G401 (cell line): Measurements from ENCODE around the gene VAMP1. TPM values are rescaled to one million over a fixed set of nuclear protein-coding genes. Genes with fewer than 3 reads are reported as not detected.
"Not testable (repeated sequence)": the region's sequence is repeated elsewhere in the genome, so short reads cannot be mapped to it uniquely, and the experiment has no call there.

ENCODE experiments used
- DNase-seq: peaks from one replicate; pipeline ENCODE4 v3.0.0-alpha.2; 2015; ENCODE audit warnings: low spot score
- in situ Hi-C: cut with HindIII; loops from 2 replicates; pipeline ENCODE4 v1.10.0; 2016; ENCODE audit warnings: low sequenced_read_pairs, mixed read lengths
- total RNA-seq: library from RNA; depleted of rRNA; stranded (reverse); fragments of >200 nt; shearing (Covaris generic); gene quantifications from 2 replicates; pipeline ENCODE4 v1.2.3, GENCODE V29; 2014

VAMP1 gene
- total RNA-seq, 1 experiment from 2014 or later: 7.6 TPM

DNA sequence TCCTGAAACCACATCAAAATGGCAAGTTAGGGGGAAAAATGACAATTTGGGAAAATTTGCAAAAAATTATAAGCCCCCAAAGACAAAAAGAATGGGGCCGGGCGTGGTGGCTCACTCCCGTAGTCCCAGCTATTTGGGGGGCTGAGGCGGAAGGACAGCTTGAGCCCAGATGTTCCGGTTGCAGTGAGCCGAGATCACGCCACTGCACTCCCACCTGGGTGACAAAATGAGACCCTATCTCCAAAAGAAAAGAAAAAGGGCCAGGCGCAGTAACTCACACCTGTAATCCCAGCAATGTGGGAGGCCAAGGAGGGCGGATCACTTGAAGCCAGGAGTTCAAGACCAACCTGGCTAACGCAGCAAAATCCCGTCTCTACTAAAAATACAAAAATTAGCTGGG lies 2.0 kb upstream of the VAMP1 start:
- no peak for DNase-seq
- in situ Hi-C loops: no loop called here

DNA sequence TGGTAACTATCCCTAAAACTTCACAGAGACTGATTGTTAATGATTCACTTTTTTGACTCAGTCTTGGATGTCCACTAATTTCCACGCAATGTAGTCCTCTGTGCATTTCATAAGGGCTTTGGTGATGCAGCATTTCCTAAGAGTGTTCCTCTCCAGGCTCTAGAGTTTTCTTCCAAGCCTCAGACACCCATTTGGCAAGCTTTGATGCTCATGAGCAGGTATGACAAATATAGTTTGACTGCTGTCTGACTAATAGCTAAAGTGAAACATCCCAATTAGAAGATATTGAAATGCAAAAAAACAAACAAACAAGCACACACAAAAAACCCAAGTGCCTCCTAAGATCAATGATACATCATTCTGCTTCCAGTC lies 1.5 kb upstream of the VAMP1 start:
- in situ Hi-C loops: no loop called here
- DNase-seq: no peak

GRCh38 chr12:6469609-6470374 lies 685 bp downstream of the VAMP1 start:
- in situ Hi-C loops: no loop called here
- DNase-seq: peak; percentile 23

DNA sequence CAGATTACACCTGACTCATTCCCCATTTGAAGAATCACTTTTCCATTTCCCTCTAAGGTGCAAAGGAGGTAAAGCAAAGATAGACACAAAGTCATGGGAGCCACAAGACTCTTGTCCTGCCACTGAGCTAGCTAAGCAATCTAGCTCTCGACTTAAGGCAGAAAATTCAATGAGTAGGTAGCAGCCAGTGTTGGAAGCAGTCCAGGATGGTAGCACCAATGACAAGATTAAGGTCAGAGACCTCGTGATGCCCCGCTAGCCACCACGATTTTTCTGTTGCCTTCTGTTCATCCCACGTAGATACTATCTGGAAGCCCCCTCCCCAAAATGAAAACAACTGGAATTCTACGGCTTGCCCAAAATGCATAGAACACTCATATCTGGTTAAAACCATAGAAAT lies 1.4 kb downstream of the VAMP1 start:
- in situ Hi-C loops: no loop called here
- DNase-seq: no peak

GRCh38 chr12:6468283-6468575 lies 2.2 kb downstream of the VAMP1 start:
- no peak for DNase-seq
- in situ Hi-C loops: no loop called here

DNA sequence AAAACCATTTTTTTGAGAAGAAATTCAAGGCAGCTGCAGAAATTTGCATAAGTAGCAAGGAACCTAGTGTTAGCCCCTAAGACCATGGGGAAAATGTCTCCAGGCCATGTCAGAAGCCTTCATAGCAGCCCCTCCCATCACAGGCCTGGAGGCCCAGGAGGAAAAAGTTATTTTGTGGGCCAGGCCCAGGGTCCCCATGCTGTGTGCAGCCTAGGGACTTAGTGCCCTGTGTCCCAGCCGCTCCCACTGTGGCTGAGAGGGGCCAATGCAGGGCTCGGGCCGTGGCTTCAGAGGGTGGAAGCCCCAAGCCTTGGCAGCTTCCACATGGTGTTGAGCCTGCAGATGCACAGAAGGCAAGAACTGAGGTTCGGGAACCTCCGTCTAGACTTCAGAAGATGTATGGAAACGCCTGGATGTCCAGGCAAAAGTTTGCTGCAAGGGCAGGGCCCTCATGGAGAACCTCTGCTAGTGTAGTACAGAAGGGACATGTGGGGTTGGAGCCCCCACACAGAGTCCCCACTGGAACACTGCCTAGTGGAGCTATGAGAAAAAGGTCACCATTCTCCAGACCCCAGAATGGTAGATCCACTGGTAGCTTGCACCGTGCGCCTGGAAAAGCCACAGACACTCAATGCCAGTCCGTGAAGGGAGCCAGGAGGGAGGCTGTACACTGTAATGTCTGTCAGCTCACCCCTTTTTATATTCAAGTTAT lies 2.8 kb downstream of the VAMP1 start:
- DNase-seq, in situ Hi-C loops: not testable (repeated sequence)

- in situ Hi-C loops, DNase-seq: not testable (repeated sequence)
Measured at GRCh38 chr12:6466751-6467150, 3.7 kb downstream of the VAMP1 start.

DNA sequence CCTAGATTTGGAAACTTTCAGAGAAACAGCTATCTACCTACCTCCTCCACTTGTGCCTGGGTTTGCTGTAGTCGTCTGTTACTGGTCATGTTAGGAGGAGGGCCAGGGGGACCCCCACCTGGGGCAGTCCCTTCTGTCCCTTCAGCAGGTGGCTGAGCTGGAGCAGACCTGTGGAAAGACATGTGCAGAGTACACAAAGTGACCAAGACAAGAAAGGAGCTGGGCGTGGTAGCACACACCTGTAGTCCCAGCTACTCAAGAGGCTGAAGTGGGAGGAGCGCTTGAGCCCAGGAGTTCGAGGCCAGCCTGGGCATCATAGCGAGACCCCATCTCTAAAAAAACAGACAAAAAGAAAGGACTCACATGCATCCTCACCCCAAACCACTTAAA lies 4.3 kb downstream of the VAMP1 start:
- no peak for DNase-seq
- in situ Hi-C loops: no loop called here

DNA sequence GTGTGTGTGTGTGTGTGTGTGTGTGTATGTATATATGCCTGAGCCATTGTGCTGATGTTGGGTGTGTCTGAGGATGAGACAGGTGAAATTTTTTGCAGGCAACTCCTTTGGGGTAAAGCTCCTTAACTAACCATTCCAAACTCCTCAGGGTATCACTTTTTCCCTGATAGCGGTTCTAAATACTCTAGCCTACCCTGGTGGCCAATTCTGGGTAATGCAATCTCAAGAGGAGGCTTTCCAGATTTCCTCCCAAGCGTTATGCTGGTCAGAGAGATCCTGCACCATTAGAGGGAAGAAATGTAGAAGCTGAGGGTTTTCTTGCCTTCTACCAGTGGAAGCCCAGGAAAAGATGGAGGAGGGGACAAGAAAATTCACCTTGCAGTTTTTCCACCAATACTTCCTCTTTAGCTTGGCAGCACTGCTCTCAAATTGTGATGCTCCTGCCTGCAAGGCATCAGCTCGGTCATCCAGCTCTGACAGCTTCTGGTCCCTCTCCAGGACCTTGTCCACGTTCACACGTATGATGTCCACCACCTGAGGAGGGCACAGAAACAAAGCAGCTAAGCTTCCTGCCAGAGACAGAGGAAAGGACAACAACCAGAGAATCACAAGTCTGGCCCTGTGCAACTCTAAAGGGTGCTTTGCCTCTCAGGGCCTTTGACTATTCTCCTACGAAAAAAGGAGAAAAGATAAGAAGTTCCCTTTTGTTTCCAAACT lies 4.9 kb downstream of the VAMP1 start:
- DNase-seq: peak; percentile 81
- in situ Hi-C loops: no loop called here

DNA sequence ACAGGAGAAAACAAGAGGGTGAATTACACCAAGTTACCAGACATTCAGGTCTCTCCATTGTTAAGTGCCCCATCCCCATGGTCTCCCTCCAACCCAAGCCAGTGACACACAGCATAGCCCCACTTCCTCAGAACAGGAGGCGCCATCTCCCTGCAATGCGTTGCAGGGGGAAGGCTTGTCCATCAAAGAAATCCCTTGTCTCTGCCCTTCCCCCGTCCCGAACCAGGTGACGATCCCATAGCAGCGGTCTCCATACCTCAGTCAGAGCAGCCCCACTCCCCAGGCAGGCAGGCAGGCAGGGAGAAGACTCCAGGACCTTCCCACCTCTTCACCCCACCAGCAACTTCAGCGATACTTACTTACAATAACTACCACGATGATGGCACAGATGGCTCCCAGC lies 5.9 kb downstream of the VAMP1 start:
- in situ Hi-C loops: no loop called here
- peak; percentile 37 for DNase-seq

- in situ Hi-C loops: no loop called here
- no peak for DNase-seq
Measured at GRCh38 chr12:6463858-6464257, 6.6 kb downstream of the VAMP1 start.

DNA sequence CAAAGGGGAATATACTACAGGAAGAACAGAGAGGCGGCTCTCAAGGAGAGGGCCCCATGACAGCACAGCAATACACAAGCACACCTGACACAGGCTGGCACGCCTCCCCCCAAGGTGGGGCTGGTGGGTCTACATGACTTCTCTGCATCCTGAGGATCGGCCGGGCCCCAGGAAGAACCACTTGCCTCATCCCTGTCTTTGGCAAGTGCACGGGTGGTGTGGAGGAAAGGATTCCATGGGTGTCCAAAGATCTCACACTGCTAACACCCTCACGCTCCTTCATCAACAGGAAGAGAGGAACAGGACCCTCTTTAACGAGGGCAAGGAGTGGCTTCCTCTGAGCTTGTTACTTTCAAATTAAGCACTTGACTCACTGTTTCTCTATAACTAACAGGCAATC lies 7.3 kb downstream of the VAMP1 start:
- in situ Hi-C loops: no loop called here
- DNase-seq: no peak

- DNase-seq: no peak
- in situ Hi-C loops: no loop called here
Measured at GRCh38 chr12:6462234-6462995, 8.1 kb downstream of the VAMP1 start.

DNA sequence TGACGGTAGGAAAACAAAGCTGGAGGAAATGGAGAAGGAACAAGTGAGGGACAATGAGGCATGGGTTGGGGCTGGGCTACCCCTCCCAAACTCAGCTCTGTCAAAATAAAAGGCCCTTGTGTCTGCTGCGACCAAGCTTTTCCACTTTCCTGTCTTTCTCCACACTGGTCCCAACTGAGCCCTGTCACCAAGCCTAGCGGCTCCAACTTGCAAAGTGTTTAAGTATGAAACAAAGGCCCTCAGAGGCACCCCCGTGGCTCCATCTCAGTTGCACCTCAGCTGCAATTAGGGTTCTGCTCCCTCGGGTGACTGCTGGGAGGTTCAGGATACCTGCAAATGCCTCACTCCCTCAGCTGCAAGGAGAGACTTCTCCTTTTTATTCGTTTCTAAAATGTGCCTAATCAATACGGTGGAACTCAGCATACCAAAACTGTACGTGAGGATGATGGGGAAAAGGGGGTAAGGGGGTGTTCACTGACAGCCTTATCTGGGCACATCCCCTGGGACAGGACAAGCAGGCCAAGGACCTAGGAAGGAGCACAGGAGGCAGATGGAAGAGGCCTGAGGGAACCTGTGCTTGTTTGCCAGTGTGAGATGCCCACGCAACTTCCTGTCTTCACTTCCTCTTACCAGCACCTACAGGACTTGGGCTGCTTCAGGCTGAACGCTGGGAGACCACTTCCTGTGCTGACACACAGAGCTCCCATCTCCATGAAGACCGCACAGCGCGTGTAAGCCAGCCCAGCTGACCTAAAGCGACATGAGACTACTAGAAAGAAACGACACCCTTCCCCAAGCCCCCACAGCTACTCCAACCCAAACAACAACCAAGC lies 8.9 kb downstream of the VAMP1 start:
- in situ Hi-C loops: no loop called here
- no peak for DNase-seq

GRCh38 chr12:6460751-6461371 lies 9.6 kb downstream of the VAMP1 start:
- in situ Hi-C loops: no loop called here
- no peak for DNase-seq

- in situ Hi-C loops: no loop called here
- DNase-seq: no peak
Measured at GRCh38 chr12:6459004-6459337, 11.5 kb downstream of the VAMP1 start.

DNA sequence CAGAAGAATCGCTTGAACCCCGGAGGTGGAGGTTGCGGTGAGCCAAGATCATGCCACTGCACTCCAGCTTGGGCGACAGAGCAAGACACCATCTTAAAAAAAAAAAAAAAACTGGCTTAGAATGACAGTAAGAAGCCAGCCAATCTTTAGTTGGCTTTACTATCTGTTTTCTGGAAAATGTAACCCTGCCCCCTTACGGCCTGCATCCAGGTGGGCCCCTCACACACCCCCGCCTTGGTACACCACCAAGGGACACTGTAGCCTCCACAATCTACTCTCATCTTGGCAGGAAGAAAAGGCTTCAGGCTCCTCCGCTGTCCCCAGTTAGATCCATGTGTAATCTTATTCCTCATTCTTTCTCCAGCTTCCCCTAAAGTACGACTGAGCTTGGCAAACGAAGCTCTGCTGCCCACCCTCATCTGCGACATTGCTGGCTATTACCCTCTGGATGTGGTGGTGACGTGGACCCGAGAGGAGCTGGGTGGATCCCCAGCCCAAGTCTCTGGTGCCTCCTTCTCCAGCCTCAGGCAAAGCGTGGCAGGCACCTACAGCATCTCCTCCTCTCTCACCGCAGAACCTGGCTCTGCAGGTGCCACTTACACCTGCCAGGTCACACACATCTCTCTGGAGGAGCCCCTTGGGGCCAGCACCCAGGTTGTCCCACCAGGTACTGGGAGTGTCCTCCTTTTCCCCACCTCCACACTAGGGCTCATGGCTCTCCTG lies 12.0 kb downstream of the VAMP1 start:
- in situ Hi-C loops: no loop called here
- no peak for DNase-seq
